ENCODE measurements around the gene ZDHHC18.
"Not testable (repeated sequence)": the region's sequence is repeated elsewhere in the genome, so short reads cannot be mapped to it uniquely, and the experiment has no call there.

ZDHHC18 gene

DNA sequence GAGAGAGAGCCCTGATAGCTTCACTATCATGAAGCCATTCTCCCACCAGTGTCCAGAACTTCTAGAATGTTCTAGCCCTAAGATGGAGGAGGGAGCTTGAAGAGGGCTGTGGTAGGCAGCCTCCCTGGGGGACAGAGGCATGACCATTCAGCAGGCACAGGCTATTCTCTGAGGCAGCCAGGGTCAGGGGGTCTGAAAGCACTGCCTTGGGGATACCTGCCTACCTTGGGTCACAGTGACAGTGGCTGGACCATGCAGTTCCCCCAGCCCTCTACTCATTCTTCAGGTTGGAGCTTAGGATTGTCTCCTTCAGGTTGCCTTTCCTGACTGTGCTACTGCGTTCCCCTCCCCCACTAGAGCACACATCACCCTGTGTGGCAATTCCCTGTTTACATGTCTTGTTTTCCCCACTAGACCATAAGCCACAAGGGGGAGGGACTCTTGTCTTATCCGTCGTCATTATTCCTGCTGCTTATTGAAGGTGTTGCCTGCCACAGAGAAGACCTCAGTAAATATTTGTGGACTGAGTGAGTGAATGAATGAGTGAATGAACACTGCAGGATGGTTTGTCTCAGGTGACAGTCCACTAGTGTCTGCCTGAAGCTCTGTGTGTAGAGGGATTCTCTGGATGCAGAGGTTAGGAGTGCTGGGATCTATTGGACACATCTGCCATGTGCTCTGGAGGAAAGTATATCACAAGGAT lies 5.2 kb downstream of the ZDHHC18 start:
- peaks cover 61% of the 10 kb centered on the region for H3K36me3 ChIP-seq
- no peak for DNase-seq
- TF ChIP-seq, protein P1, sequence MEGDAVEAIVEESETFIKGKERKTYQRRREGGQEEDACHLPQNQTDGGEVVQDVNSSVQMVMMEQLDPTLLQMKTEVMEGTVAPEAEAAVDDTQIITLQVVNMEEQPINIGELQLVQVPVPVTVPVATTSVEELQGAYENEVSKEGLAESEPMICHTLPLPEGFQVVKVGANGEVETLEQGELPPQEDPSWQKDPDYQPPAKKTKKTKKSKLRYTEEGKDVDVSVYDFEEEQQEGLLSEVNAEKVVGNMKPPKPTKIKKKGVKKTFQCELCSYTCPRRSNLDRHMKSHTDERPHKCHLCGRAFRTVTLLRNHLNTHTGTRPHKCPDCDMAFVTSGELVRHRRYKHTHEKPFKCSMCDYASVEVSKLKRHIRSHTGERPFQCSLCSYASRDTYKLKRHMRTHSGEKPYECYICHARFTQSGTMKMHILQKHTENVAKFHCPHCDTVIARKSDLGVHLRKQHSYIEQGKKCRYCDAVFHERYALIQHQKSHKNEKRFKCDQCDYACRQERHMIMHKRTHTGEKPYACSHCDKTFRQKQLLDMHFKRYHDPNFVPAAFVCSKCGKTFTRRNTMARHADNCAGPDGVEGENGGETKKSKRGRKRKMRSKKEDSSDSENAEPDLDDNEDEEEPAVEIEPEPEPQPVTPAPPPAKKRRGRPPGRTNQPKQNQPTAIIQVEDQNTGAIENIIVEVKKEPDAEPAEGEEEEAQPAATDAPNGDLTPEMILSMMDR (IDR thresholded peaks at IDR 0.05; ENCODE audit: low read depth, low read length) = no peak

DNA sequence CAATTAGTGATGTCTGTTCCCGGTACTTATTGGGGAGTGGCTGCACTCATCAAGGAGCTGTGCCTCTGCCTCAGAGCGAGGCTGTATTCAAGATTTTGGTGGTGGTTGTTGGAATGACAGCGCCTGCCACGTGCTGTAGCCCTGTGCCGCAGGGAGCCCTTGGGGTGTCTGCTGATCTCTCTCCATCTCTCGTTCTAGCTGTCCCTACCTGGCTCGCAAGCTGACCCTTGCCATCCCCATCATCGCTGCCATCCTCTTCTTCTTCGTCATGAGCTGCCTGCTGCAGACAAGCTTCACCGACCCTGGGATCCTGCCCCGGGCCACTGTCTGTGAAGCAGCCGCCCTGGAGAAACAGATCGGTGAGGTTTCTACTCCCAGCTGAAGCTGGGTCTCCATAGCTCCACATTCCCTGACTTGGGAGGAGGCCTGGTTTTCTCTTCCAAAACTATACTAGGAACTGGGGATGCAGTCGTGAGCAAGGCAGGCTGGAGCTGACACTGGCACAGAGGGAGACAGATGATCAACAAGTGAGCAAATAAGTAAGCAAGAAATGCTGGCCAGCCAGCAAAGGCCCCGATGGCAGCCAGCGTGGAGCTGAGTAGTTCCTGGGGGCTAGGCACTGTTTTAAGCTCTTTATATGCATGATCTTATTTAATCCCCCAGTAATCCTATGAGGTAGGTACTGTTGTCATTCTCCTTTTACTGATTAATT lies 5.9 kb downstream of the ZDHHC18 start:
- peak; percentile 74 for DNase-seq
- H3K27ac ChIP-seq = peak overlapping the region; percentile 85

More for the DNA sequence above, 5.2 kb downstream of the ZDHHC18 start:
- Histone ChIP-seq H3K4me3 (ENCODE audit: low read depth, low read length) (no peak overlapping the region), H3K27me3 (ENCODE audit: insufficient read depth, low read depth, severe bottlenecking) (no peaks in the 10 kb centered on the region), H3K9me3 (ENCODE audit: severe bottlenecking) (no peaks in the 10 kb centered on the region), H3K27ac (peak overlapping the region; percentile 30)

DNA sequence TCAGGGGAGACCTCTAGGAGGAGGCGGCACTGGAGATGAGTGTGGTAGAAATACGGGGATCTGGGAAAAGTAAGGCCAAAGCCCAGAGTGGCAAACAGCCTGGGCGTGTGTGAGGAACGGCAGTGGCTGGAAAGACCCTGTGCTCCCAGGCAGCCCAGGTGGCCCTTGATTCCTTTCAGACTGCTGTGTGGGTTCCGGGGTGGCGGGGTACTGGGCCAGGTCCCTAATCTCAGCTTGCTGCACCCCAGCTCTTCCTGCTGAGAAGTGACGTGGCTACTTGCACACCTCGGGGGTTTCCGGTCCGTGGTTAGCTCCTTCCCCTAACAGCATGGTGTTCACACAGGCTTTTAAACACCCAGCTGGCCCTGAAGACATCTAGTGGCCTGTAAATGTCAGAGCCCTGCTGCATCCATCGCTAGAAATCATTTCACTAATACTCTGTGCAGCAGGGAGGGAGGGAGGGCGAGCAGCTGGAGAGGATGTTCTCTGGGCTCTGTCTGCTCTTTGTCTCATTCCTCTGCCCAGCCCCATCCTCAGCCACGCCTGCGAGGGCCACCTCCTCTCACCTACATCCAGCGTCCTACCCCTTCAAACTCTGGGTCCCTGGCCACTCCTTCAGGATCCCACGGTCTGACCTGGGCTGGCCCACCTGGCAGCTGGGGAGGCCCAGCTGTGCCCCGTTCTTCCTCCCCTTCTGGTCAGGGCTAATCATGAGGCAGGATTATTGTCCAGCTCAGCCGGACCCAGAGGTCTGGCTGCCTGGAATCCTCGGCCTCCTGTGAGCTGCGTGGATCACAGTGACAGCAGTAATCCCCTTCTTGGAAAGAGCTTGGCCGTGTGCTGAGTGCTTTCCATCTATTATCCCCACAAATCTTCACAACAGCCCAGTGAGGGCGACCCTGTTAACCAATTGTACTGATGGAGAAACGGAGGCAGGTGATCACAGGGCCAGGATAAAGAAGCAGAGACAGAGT lies 7.2 kb downstream of the ZDHHC18 start:
- no peaks in the 10 kb centered on the region for H3K9me3 ChIP-seq (ENCODE audit: severe bottlenecking)
- H3K27me3 ChIP-seq (ENCODE audit: insufficient read depth, low read depth, severe bottlenecking) = no peaks in the 10 kb centered on the region
- peak overlapping the region; percentile 21 for H3K4me3 ChIP-seq (ENCODE audit: low read depth, low read length)
- TF ChIP-seq, protein P1 (IDR thresholded peaks at IDR 0.05; ENCODE audit: low read depth, low read length) = no peak
- H3K27ac ChIP-seq = peak overlapping the region; percentile 85
- DNase-seq = peak; percentile 95
- H3K36me3 ChIP-seq = peaks cover 75% of the 10 kb centered on the region

More for the DNA sequence above, 5.9 kb downstream of the ZDHHC18 start:
- no peaks in the 10 kb centered on the region for H3K27me3 ChIP-seq (ENCODE audit: insufficient read depth, low read depth, severe bottlenecking)
- H3K36me3 ChIP-seq = peaks cover 62% of the 10 kb centered on the region
- TF ChIP-seq, protein P1 (IDR thresholded peaks at IDR 0.05; ENCODE audit: low read depth, low read length) = no peak
- no peak overlapping the region for H3K4me3 ChIP-seq (ENCODE audit: low read depth, low read length)
- no peaks in the 10 kb centered on the region for H3K9me3 ChIP-seq (ENCODE audit: severe bottlenecking)

DNA sequence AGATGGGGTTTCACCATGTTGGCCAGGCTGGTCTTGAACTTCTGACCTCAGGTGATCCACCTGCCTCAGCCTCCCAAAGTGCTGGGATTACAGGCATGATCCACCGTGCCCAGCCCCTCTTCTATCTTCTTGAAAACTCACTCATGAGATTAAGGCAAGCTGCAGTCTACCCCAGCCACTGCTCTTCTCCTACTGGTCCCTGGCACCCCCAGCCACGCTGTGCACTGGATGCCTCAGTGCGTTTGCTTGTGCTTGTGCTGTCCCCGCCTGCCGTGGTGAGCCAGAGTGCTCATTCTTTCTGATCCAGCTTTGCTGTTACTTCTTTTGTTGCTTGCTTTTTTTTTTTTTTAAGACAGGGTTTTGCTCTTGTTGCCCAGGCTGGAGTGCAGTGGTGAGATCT lies 11.2 kb downstream of the ZDHHC18 start:
- H3K27me3 ChIP-seq (ENCODE audit: insufficient read depth, low read depth, severe bottlenecking); H3K27ac ChIP-seq; H3K9me3 ChIP-seq (ENCODE audit: severe bottlenecking); H3K4me3 ChIP-seq (ENCODE audit: low read depth, low read length); DNase-seq: not testable (repeated sequence)
- H3K36me3 ChIP-seq = peaks cover 78% of the 10 kb centered on the region

DNA sequence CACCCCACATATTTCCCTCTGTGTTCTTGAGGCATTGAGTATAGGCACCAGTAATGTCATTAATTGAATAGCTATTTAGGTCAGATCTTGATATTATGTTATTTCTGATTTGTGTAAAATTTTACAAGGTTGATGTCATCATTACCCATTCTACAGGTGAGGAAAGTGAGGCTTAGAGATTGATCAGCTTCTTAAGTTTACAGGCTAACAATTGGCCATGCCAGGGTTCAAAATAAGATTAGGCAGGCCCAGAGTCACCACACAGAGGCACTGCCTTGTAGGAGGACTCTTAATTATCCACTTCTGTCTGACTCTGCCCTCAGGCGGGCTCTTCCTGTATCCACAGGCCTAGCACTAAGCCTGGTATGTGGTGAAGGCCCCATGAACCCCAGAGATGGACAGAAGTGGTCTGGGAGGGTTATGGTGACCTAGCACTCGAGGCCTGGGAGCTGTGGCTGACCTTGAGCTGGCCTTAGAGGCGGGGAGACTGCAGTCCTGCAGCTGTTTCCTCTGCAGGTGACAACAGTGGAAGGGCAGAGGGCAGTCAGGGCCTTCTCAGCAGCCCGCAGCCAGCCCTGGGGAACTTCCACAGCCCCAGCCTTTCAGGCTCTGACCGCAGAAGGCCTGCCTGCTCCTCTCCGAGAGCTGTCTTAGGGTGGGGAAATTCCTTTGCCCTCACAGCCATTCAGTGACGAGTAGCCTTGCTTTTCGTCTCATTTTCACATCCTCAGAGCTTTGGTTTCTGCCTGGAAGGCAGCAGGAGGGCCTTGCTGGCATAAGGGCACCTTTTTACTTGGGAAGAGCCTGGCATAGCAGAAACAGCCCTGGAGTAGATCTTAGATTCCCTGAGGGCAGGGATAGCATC lies 12.2 kb downstream of the ZDHHC18 start:
- TF ChIP-seq, protein P1 (IDR thresholded peaks at IDR 0.05; ENCODE audit: low read depth, low read length) = no peak
- no peak overlapping the region for H3K27ac ChIP-seq
- H3K36me3 ChIP-seq = peaks cover 72% of the 10 kb centered on the region
- no peak for DNase-seq
- no peaks in the 10 kb centered on the region for H3K9me3 ChIP-seq (ENCODE audit: severe bottlenecking)
- no peak overlapping the region for H3K4me3 ChIP-seq (ENCODE audit: low read depth, low read length)
- H3K27me3 ChIP-seq (ENCODE audit: insufficient read depth, low read depth, severe bottlenecking) = no peaks in the 10 kb centered on the region
